ENCODE measurements around the gene MLXIPL. TPM values are rescaled to one million over a fixed set of nuclear protein-coding genes. Genes with fewer than 3 reads are reported as not detected.
"Not testable (repeated sequence)": the region's sequence is repeated elsewhere in the genome, so short reads cannot be mapped to it uniquely, and the experiment has no call there.

Gene MLXIPL
- total RNA-seq, 4 donors from 2014 or later = 0.53 to 13.5 (median 2.9) TPM

DNA sequence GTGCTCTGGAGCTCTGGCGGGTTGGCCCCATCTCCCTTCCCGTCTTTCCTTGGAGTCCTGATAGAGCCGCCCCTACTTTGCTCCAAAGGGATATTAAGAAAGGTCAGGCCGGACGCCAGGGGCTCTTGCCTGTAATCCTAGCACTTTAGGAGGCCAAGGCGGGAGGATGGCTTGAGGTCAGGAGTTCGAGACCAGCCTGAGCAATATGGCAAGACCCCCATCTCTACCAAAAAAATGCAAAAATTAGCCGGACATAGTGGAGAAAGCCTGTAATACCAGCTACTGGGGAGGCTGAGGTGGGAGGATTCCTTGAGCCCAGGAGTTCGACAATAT lies 313 bp upstream of the MLXIPL start:
- 66 to 78% methylated on average over 3 to 4 of the region's 9 CpGs for WGBS, 2 donors
- intact Hi-C loops (cut with DNase I) = no loop called here
- no peak for TF ChIP-seq CTCF (IDR thresholded peaks at IDR 0.05)
- TF ChIP-seq POLR2A (IDR thresholded peaks at IDR 0.05) = no peak
- Histone ChIP-seq H3K27me3 (peaks cover 11 to 89% (median 26%) of the 10 kb centered on the region in 4 donors), H3K27ac (no peak overlapping the region), H3K36me3 (no peaks in the 10 kb centered on the region), H3K4me1 (peaks cover 11 to 27% (median 20%) of the 10 kb centered on the region in 3 donors), H3K4me3 (peak overlapping the region in 3 of 4 donors; percentile 35 to 73 (median 56)), H3K9me3 (no peaks in the 10 kb centered on the region)
- DNase-seq = no peak

- peaks cover 11 to 75% (median 24%) of the 10 kb centered on the region in 4 donors for H3K27me3 ChIP-seq
- WGBS, 2 donors = 4 to 5% methylated on average over 16 to 19 of the region's 58 CpGs
- peak overlapping the region; percentile 32 to 73 (median 46) for H3K4me3 ChIP-seq
- no peaks in the 10 kb centered on the region for H3K9me3 ChIP-seq
- TF ChIP-seq POLR2A (IDR thresholded peaks at IDR 0.05) = no peak
- H3K4me1 ChIP-seq = peaks cover 11 to 27% (median 20%) of the 10 kb centered on the region in 3 donors
- DNase-seq = no peak
- peak overlapping the region in 2 of 4 donors; percentile 25 to 62 for H3K27ac ChIP-seq
- intact Hi-C loops (cut with DNase I) = no loop called here
- no peaks in the 10 kb centered on the region for H3K36me3 ChIP-seq
Observed at GRCh38 chr7:73622909-73623797, 1.2 kb downstream of the MLXIPL start.

DNA sequence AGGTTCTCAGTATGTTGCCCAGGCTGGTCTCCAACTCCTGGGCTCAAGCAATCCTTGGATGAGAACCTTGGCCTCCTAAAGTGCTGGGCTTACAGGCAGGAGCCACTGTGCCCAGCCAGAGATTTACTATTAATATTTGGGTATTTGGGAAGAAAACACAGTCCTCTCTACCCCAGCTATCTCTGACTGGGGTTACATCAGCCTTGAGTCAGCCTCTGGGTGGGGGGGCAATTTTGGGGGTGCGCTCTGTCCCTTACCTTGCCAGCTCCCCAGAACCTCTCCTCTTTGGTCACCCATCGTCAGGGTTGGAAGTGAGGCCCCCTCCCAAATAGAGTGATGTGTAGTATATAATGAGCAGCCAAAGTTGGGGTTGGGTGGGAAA lies 1.8 kb downstream of the MLXIPL start:
- H3K4me3 ChIP-seq = peak overlapping the region in 2 of 4 donors; percentile 56 to 73
- peaks cover 11 to 68% (median 24%) of the 10 kb centered on the region in 4 donors for H3K27me3 ChIP-seq
- TF ChIP-seq POLR2A (IDR thresholded peaks at IDR 0.05) (no peak), CTCF (IDR thresholded peaks at IDR 0.05) (no peak)
- intact Hi-C loops (cut with DNase I) = no loop called here
- no peaks in the 10 kb centered on the region for H3K36me3 ChIP-seq
- WGBS, 2 donors = 0% methylated on average over 1 of the region's 2 CpGs; no CpG with 5 or more reads in 1 of the 2 donors
- H3K9me3 ChIP-seq = no peaks in the 10 kb centered on the region
- DNase-seq = no peak
- H3K27ac ChIP-seq = peak overlapping the region in 1 of 4 donors; percentile 21
- H3K4me1 ChIP-seq = peaks cover 11 to 27% (median 20%) of the 10 kb centered on the region in 3 donors

- Histone ChIP-seq H3K36me3 (no peaks in the 10 kb centered on the region), H3K27ac (no peak overlapping the region), H3K27me3 (peaks cover 11 to 57% (median 24%) of the 10 kb centered on the region in 4 donors), H3K4me3 (no peak overlapping the region), H3K4me1 (peaks cover 11 to 23% (median 20%) of the 10 kb centered on the region in 3 donors), H3K9me3 (no peaks in the 10 kb centered on the region)
- WGBS, 2 donors = 53 to 66% methylated on average over 6 of the region's 7 CpGs
- DNase-seq = no peak
- intact Hi-C loops (cut with DNase I) = no loop called here
- TF ChIP-seq CTCF (IDR thresholded peaks at IDR 0.05) = no peak
- no peak for TF ChIP-seq POLR2A (IDR thresholded peaks at IDR 0.05)
Observed at GRCh38 chr7:73621168-73622063, 2.9 kb downstream of the MLXIPL start.

DNA sequence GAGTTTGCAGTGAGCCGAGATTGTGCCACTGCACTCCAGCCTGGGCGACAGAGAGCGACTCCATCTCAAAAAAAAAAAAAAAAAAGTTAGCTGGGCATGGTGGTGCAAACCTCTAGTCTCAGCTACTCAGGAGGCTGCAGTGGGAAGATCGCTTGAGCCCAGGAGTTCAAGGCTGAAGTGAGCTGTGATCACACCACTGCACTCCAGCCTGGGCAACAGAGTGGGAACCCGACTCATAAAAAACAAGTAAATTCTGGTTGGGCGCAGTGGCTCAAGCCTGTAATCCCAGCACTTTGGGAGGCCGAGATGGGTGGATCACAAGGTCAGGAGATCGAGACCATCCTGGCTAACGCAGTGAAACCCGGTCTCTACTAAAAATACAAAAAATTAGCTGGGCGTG lies 4.9 kb downstream of the MLXIPL start:
- H3K27ac ChIP-seq; H3K9me3 ChIP-seq; intact Hi-C loops (cut with DNase I); H3K4me3 ChIP-seq; DNase-seq; H3K36me3 ChIP-seq: not testable (repeated sequence)
- Histone ChIP-seq H3K27me3 (peaks cover 11 to 55% (median 19%) of the 10 kb centered on the region in 4 donors), H3K4me1 (peaks cover 11 to 26% (median 19%) of the 10 kb centered on the region in 3 donors)
- WGBS, 2 donors = 83 to 93% methylated on average over 9 to 11 of the region's 11 CpGs

Measured in esophagus squamous epithelium (tissue), 5 donors.